Amygdala (tissue), 56 donors: ENCODE results near the gene RALGPS1.
A peak's percentile ranks its signal among the peaks of the same experiment; 100 is the strongest.

Experiments
- DNase-seq, 56 donors: peaks; one replicate each; lab custom pipeline; 2025; lab: John Stamatoyannopoulos, UW

The RALGPS1 gene

GRCh38 chr9:127090341-127090985 lies 175.9 kb downstream of the RALGPS1 start:
- no peak for DNase-seq

GRCh38 chr9:127091526-127091925 lies 176.9 kb downstream of the RALGPS1 start:
- DNase-seq, result no peak

GRCh38 chr9:127092041-127092608 lies 177.5 kb downstream of the RALGPS1 start:
- no peak for DNase-seq

GRCh38 chr9:127093319-127094020 lies 178.9 kb downstream of the RALGPS1 start:
- DNase-seq, result no peak

GRCh38 chr9:127095411-127095810 lies 180.8 kb downstream of the RALGPS1 start:
- peak in 3 of 56 donors; percentile 24 to 27 (median 25) for DNase-seq

- DNase-seq, result peak in 5 of 56 donors; percentile 21 to 45 (median 32)
Observed at GRCh38 chr9:127096208-127096607, 181.6 kb downstream of the RALGPS1 start.

- no peak for DNase-seq
Observed at GRCh38 chr9:127097683-127098082, 183.1 kb downstream of the RALGPS1 start.

- no peak for DNase-seq
Observed at GRCh38 chr9:127098916-127099553, 184.5 kb downstream of the RALGPS1 start.

GRCh38 chr9:127099664-127100063 lies 185.1 kb downstream of the RALGPS1 start:
- DNase-seq, result no peak

- DNase-seq, result no peak
Observed at GRCh38 chr9:127102176-127102575, 187.6 kb downstream of the RALGPS1 start.

GRCh38 chr9:127102788-127103187 lies 188.2 kb downstream of the RALGPS1 start:
- DNase-seq, result no peak

GRCh38 chr9:127104581-127105311 lies 190.2 kb downstream of the RALGPS1 start:
- peak in 5 of 56 donors; percentile 32 to 46 (median 38) for DNase-seq

- DNase-seq, result no peak
Observed at GRCh38 chr9:127105805-127106465, 191.4 kb downstream of the RALGPS1 start.

- no peak for DNase-seq
Observed at GRCh38 chr9:127106466-127106855, 191.9 kb downstream of the RALGPS1 start.

- DNase-seq, result peak in 2 of 56 donors; percentile 28 to 39
Observed at GRCh38 chr9:127107171-127107928, 192.8 kb downstream of the RALGPS1 start.

GRCh38 chr9:127107929-127108876 lies 193.6 kb downstream of the RALGPS1 start:
- DNase-seq, result no peak

GRCh38 chr9:127109212-127109711 lies 194.7 kb downstream of the RALGPS1 start:
- DNase-seq, result no peak

GRCh38 chr9:127112056-127112455 lies 197.5 kb downstream of the RALGPS1 start:
- no peak for DNase-seq
